ENCODE results near the gene ZFYVE28. TPM values are rescaled to one million over a fixed set of nuclear protein-coding genes. Genes with fewer than 3 reads are reported as not detected.

ZFYVE28 gene
- total RNA-seq, 5 donors from 2014 or later (not counting 1 experiment from before 2014, with no cell fraction given) = 33.4 to 56.2 (median 45.4) TPM

DNA sequence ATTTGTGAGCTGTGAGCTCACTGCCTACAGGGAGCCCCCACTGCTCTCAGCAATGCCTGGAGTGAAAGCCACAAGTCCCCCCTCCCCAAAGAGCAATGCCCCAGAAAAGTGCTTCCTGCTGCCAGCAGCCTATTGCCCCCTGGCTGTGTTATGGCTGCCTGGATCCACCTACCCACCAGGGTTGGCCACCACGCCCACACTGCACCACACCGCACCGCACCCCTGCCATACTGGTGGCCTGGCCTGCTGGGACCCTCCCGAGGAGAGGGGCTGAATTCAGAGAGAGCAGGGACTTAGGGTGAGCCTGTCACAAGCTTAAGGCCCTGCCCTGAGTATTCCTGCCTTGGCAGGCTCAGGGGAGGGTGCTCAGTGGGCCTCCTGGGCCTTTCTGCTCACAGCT, 4.6 kb upstream of the ZFYVE28 start:
- H3K4me3 ChIP-seq (ENCODE audit: control insufficient read depth in 1 of 2, extremely low read depth in 1 of 2, low read length in 1 of 2) = no peak overlapping the region
- H3K4me3 Mint-ChIP-seq = no peak overlapping the region
- peaks cover 13 to 20% (median 15%) of the 10 kb centered on the region in 3 donors for H3K4me1 Mint-ChIP-seq
- ChIA-PET POLR2A (no interaction called here), CTCF (no interaction called here)
- H3K9me3 ChIP-seq = no peaks in the 10 kb centered on the region
- DNase-seq = no peak
- H3K36me3 ChIP-seq (ENCODE audit: control insufficient read depth in 2 of 2, extremely low read depth in 1 of 2, insufficient read depth in 1 of 2, low read length in 1 of 2) = no peaks in the 10 kb centered on the region
- no peaks in the 10 kb centered on the region for H3K36me3 Mint-ChIP-seq
- H3K27me3 Mint-ChIP-seq = peaks cover 10 to 24% of the 10 kb centered on the region in 2 donors
- whole genome bisulfite sequencing (ENCODE audit: insufficient coverage) = 75% methylated on average over 4 of the region's 4 CpGs
- no peaks in the 10 kb centered on the region for H3K9me3 Mint-ChIP-seq
- ATAC-seq (replicated peaks in 1 of 4) = no peak
- H3K27me3 ChIP-seq (replicated peaks in 1 of 2; ENCODE audit: control insufficient read depth in 2 of 2, extremely low read depth in 1 of 2, insufficient read depth in 2 of 2, low read length in 1 of 2) = peaks cover 7 to 44% of the 10 kb centered on the region in 2 experiments
- H3K27ac ChIP-seq (ENCODE audit: low read length) = no peak overlapping the region
- peaks cover 4 to 12% of the 10 kb centered on the region in 2 experiments for H3K4me1 ChIP-seq (ENCODE audit: control insufficient read depth in 1 of 2, extremely low read depth in 1 of 2, insufficient read depth in 2 of 2, low read length in 2 of 2)
- H3K27ac Mint-ChIP-seq = no peak overlapping the region

DNA sequence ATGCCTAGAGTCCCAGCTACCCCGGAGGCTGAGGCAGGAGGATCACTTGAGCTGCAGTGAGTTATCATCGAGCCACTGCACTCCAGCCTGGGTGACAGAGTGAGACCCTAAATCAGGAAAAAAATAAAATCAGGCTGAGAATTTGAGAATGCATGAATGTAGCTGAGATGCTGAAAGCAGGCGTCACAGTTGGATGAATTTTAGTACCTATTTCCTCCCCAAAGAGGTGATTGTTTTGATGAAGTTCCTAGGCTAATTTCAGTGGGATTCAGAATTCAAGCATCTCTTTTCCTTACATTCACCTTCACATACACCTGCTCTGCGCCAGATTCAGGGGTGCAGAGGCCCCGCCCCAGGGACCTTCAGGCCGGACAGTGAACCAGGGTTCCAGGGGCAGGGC, 3.5 kb upstream of the ZFYVE28 start:
- DNase-seq = no peak
- CTCF ChIA-PET = interaction anchor here in 1 of 2 donors (0.5 to 0.8 kb wide), 3 partner anchors 29 to 711 kb away, joined by 3 to 6 read pairs (median 3); no protein-coding TSS in a partner anchor

DNA sequence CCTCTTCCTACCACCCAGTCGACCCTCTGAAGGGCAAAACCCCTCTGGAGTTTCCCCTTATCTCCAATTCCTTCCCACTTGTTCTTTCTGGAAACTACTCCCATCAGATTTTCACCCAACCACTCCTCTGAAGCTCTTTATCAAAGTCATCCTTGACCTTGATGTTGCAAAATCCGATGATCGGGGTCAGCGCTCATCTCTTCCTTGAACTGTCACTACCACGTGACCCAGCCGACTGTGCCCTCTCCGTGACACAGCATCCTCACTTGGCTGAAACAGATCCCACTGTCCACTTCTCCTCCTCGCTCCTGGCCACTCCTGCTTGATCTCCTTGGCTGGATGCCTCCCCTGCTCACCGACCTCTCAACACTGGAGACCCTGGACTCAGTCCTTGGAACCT, 1.4 kb upstream of the ZFYVE28 start:
- CTCF ChIA-PET = interaction anchor here in 1 of 2 donors (0.5 to 1.4 kb wide), 11 partner anchors 26 to 200 kb away, joined by 3 to 8 read pairs (median 5); partner anchors contain the start of genes FAM193A, MXD4 and RNF4

More for the DNA sequence above, 3.5 kb upstream of the ZFYVE28 start:
- Mint-ChIP-seq H3K4me3 (no peak overlapping the region), H3K27ac (no peak overlapping the region), H3K9me3 (no peaks in the 10 kb centered on the region), H3K27me3 (peaks cover 13 to 24% of the 10 kb centered on the region in 2 donors), H3K4me1 (peaks cover 16 to 26% (median 19%) of the 10 kb centered on the region in 3 donors), H3K36me3 (no peaks in the 10 kb centered on the region)
- no peak for ATAC-seq (replicated peaks in 1 of 4)
- Histone ChIP-seq H3K27me3 (replicated peaks in 1 of 2; ENCODE audit: control insufficient read depth in 2 of 2, extremely low read depth in 1 of 2, insufficient read depth in 2 of 2, low read length in 1 of 2) (peaks cover 7 to 52% of the 10 kb centered on the region in 2 experiments), H3K4me1 (ENCODE audit: control insufficient read depth in 1 of 2, extremely low read depth in 1 of 2, insufficient read depth in 2 of 2, low read length in 2 of 2) (peaks cover 10 to 22% of the 10 kb centered on the region in 2 experiments), H3K9me3 (no peaks in the 10 kb centered on the region), H3K4me3 (ENCODE audit: control insufficient read depth in 1 of 2, extremely low read depth in 1 of 2, low read length in 1 of 2) (no peak overlapping the region), H3K27ac (ENCODE audit: low read length) (no peak overlapping the region), H3K36me3 (ENCODE audit: control insufficient read depth in 2 of 2, extremely low read depth in 1 of 2, insufficient read depth in 1 of 2, low read length in 1 of 2) (no peaks in the 10 kb centered on the region)
- WGBS (ENCODE audit: insufficient coverage) = 89% methylated on average over 4 of the region's 6 CpGs
- POLR2A ChIA-PET = interaction anchor here (0.5 to 0.6 kb wide), 3 partner anchors 131 to 203 kb away, joined by 3 to 4 read pairs (median 3); no protein-coding TSS in a partner anchor

DNA sequence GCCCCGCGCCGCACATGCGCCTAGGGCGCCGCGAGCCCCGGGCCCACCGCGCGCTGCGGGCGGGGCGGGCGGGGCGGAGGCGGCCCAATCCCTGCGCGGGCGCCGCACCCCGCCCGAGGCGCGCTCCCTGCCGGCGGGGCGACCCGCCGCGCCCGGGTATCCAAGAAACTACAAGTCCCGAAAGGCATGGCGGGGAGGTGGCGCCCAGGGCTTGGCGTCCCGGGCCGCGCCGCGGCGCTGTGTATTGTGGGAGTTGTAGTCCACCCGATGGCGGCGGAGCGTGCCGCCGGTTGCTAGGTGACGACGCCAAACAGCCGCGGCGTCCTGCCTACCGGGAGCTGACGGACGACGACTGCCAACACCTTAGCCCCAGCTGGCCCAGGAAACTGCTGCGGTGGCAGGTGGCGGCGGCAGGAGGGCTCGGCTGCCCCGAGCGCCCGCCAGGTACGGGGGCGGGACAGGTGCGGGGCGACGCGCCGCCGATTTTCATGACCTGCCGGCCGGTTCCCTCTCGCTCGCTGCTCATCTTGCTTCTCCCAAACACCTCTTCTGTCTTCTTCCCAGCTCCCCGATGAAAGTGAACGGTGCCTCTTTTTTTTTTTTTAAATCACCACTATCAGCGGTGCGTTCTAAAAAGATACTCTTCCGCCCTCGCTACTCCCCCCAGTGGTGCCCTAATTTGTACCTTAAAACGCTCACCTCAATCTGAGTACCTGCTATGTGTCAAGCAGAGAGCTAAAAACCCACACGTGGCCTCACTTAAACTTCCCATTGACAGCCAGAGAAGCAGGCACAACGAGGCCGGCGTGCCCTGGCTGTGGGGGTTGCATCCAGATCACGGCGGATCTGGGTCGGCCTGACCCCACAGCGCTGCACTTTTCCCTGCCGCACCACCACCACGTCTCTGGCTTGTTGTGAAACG, 466 bp upstream of the ZFYVE28 start, which contains the start of gene CFAP99:
Gene CFAP99, plus strand, starts transcription at position 306 of the 922 bp plus-strand sequence.
- Histone ChIP-seq H3K27me3 (replicated peaks in 1 of 2; ENCODE audit: control insufficient read depth in 2 of 2, extremely low read depth in 1 of 2, insufficient read depth in 2 of 2, low read length in 1 of 2) (peaks cover 7 to 50% of the 10 kb centered on the region in 2 experiments), H3K4me1 (ENCODE audit: control insufficient read depth in 1 of 2, extremely low read depth in 1 of 2, insufficient read depth in 2 of 2, low read length in 2 of 2) (peaks cover 10 to 43% of the 10 kb centered on the region in 2 experiments), H3K9me3 (no peaks in the 10 kb centered on the region), H3K27ac (ENCODE audit: low read length) (peak within 1 kb of the TSS; percentile 69), H3K36me3 (ENCODE audit: control insufficient read depth in 2 of 2, extremely low read depth in 1 of 2, insufficient read depth in 1 of 2, low read length in 1 of 2) (no peaks in the 10 kb centered on the region), H3K4me3 (ENCODE audit: control insufficient read depth in 1 of 2, extremely low read depth in 1 of 2, low read length in 1 of 2) (peak within 1 kb of the TSS; percentile 69 to 71)
- peak within 1 kb of the TSS; percentile 83 to 89 (median 85) for H3K4me3 Mint-ChIP-seq
- peak within 1 kb of the TSS; percentile 90 to 91 for H3K27ac Mint-ChIP-seq
- under 1% methylated on average over 94 of the region's 94 CpGs for WGBS (ENCODE audit: insufficient coverage)
- H3K36me3 Mint-ChIP-seq = no peaks in the 10 kb centered on the region
- ATAC-seq (replicated peaks in 1 of 4) (peak; percentile 90 to 94 (median 90)), DNase-seq (peak; percentile 94 to 99 (median 98))
- H3K4me1 Mint-ChIP-seq = peaks cover 37 to 49% (median 45%) of the 10 kb centered on the region in 3 donors
- no peaks in the 10 kb centered on the region for H3K9me3 Mint-ChIP-seq
- CTCF ChIA-PET = interaction anchor here (0.5 to 1.4 kb wide), 16 partner anchors 13 to 285 kb away, joined by 3 to 8 read pairs (median 4); partner anchors contain the start of genes FAM193A (in 1 of the 2), MXD4 (in 1 of the 2) and RNF4 (in 1 of the 2)
- peaks cover 16 to 27% of the 10 kb centered on the region in 2 donors for H3K27me3 Mint-ChIP-seq
- POLR2A ChIA-PET = interaction anchor here in 1 of 2 donors (0.6 to 1.2 kb wide), 5 partner anchors 50 to 183 kb away, joined by 3 to 5 read pairs (median 4); partner anchors contain the start of genes FAM193A and RNF4

More for the DNA sequence above, 1.4 kb upstream of the ZFYVE28 start:
- peak overlapping the region; percentile 69 for H3K27ac ChIP-seq (ENCODE audit: low read length)
- WGBS (ENCODE audit: insufficient coverage) = 72% methylated on average over 8 of the region's 9 CpGs
- H3K9me3 ChIP-seq = no peaks in the 10 kb centered on the region
- Mint-ChIP-seq H3K4me1 (peaks cover 28 to 40% (median 36%) of the 10 kb centered on the region in 3 donors), H3K27ac (peak overlapping the region; percentile 90 to 91), H3K9me3 (no peaks in the 10 kb centered on the region), H3K4me3 (peak overlapping the region; percentile 46 to 82 (median 57)), H3K27me3 (peaks cover 16 to 27% of the 10 kb centered on the region in 2 donors), H3K36me3 (no peaks in the 10 kb centered on the region)
- no peak for ATAC-seq (replicated peaks in 1 of 4)
- peaks cover 10 to 35% of the 10 kb centered on the region in 2 experiments for H3K4me1 ChIP-seq (ENCODE audit: control insufficient read depth in 1 of 2, extremely low read depth in 1 of 2, insufficient read depth in 2 of 2, low read length in 2 of 2)
- no peaks in the 10 kb centered on the region for H3K36me3 ChIP-seq (ENCODE audit: control insufficient read depth in 2 of 2, extremely low read depth in 1 of 2, insufficient read depth in 1 of 2, low read length in 1 of 2)
- H3K4me3 ChIP-seq (ENCODE audit: control insufficient read depth in 1 of 2, extremely low read depth in 1 of 2, low read length in 1 of 2) = no peak overlapping the region
- peaks cover 7 to 50% of the 10 kb centered on the region in 2 experiments for H3K27me3 ChIP-seq (replicated peaks in 1 of 2; ENCODE audit: control insufficient read depth in 2 of 2, extremely low read depth in 1 of 2, insufficient read depth in 2 of 2, low read length in 1 of 2)
- POLR2A ChIA-PET = interaction anchor here in 1 of 2 donors (0.6 to 1.2 kb wide), 3 partner anchors 49 to 138 kb away, joined by 3 to 4 read pairs (median 3); partner anchors contain the start of gene RNF4
- no peak for DNase-seq

DNA sequence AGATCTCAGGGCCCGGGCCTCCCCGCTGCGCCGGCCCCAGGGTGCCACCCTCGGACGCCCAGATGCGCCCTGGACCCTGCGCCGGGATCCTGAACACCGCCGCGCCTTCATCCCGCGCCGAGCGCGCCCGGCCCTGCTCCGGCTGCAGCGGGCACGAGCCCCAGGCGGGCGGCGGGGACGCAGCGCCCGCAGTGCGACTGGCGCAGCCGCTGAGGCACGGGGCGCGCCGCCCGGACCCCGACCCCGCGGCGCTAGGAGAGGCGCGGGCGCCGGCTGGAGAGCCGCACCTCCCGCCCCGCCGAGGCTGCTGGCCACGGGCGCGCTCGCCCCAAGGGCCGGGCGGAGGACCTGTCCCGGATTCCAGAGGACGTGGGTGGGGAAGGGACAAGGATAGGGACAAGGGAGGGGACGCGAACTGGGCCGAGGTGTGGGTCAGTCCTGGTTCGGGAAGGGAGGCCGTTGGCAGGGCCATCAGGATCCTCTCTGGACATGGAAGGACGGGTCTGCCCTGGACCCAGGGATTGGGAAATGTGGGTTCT, 1.1 kb downstream of the ZFYVE28 start:
- H3K4me3 ChIP-seq (ENCODE audit: control insufficient read depth in 1 of 2, extremely low read depth in 1 of 2, low read length in 1 of 2) = peak overlapping the region; percentile 69 to 71
- CTCF ChIA-PET = no interaction called here
- Mint-ChIP-seq H3K36me3 (no peaks in the 10 kb centered on the region), H3K4me3 (peak overlapping the region; percentile 82 to 89 (median 83)), H3K27ac (no peak overlapping the region), H3K4me1 (peaks cover 53 to 65% (median 61%) of the 10 kb centered on the region in 3 donors), H3K27me3 (peaks cover 16 to 19% of the 10 kb centered on the region in 2 donors), H3K9me3 (no peaks in the 10 kb centered on the region)
- POLR2A ChIA-PET = no interaction called here
- peaks cover 7 to 35% of the 10 kb centered on the region in 2 experiments for H3K27me3 ChIP-seq (replicated peaks in 1 of 2; ENCODE audit: control insufficient read depth in 2 of 2, extremely low read depth in 1 of 2, insufficient read depth in 2 of 2, low read length in 1 of 2)
- ATAC-seq (replicated peaks in 1 of 4) (no peak), DNase-seq (peak in 8 of 35 experiments; percentile 9 to 45 (median 21))
- H3K36me3 ChIP-seq (ENCODE audit: control insufficient read depth in 2 of 2, extremely low read depth in 1 of 2, insufficient read depth in 1 of 2, low read length in 1 of 2) = no peaks in the 10 kb centered on the region
- no peaks in the 10 kb centered on the region for H3K9me3 ChIP-seq
- H3K27ac ChIP-seq (ENCODE audit: low read length) = no peak overlapping the region
- peaks cover 22 to 59% of the 10 kb centered on the region in 2 experiments for H3K4me1 ChIP-seq (ENCODE audit: control insufficient read depth in 1 of 2, extremely low read depth in 1 of 2, insufficient read depth in 2 of 2, low read length in 2 of 2)
- under 1% methylated on average over 61 of the region's 61 CpGs for WGBS (ENCODE audit: insufficient coverage)
